Measurements from ENCODE around the gene CCDC110.

Gene CCDC110

GRCh38 chr4:185412412-185412811 lies 59.1 kb downstream of the CCDC110 start:
- no peak for DNase-seq

- DNase-seq = no peak
Measured at GRCh38 chr4:185411849-185412248, 59.7 kb downstream of the CCDC110 start.

- DNase-seq = no peak
Measured at GRCh38 chr4:185408432-185408831, 63.1 kb downstream of the CCDC110 start.

GRCh38 chr4:185405296-185405999 lies 66.1 kb downstream of the CCDC110 start:
- DNase-seq = no peak

- DNase-seq = no peak
Measured at GRCh38 chr4:185404031-185404430, 67.5 kb downstream of the CCDC110 start.

GRCh38 chr4:185399466-185399865 lies 72.1 kb downstream of the CCDC110 start:
- DNase-seq = no peak

- DNase-seq = no peak
Measured at GRCh38 chr4:185398618-185399017, 72.9 kb downstream of the CCDC110 start.

- no peak for DNase-seq
Measured at GRCh38 chr4:185396724-185397385, 74.7 kb downstream of the CCDC110 start, which contains the start of gene ANKRD37. Gene ANKRD37 (plus strand): TSS chr4:185396841. CDS start chr4:185396924, 83 bp downstream.

GRCh38 chr4:185395956-185396723 lies 75.4 kb downstream of the CCDC110 start:
- DNase-seq = peak; percentile 97 to 98

- DNase-seq = peak in 1 of 2 donors; percentile 45
Measured at GRCh38 chr4:185395238-185395955, 76.1 kb downstream of the CCDC110 start, which contains the start of gene LRP2BP. Gene LRP2BP (minus strand): TSS chr4:185395924. CDS start chr4:185378186, 17,738 bp downstream.
